Stimulated activated CD8-positive, alpha-beta memory T cell treated with anti-CD3 and anti-CD28 coated beads, Interleukin-2, amount 100 ng/mL, for 1 hour (primary cell): ENCODE results near the gene PRDM5.

ENCODE experiments used
- DNase-seq, 2 donors: peaks; one replicate each; pipeline ENCODE4 v3.0.0-alpha.2; 2020; ENCODE audit warnings: low read depth in 2 of 2

The PRDM5 gene

DNA sequence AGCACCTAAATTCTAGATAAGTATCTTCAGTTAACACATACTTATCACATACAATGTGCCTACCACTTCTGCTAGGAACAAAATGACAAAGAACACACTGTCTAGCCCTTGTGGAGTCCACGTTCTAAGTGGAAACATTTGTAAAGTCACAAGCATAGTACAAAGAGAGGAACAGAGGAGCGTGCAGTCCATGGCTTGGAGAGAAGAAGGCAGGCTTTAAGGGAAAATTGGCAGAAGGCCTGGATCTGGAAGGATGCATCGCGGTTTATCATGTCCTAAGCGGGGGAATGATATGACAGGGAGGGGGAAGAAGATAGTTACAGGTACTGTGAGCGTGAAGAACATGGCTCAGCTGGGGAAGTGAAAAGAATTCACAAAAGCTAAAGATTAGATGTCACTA, 218.0 kb downstream of the PRDM5 start:
- DNase-seq, result no peak

DNA sequence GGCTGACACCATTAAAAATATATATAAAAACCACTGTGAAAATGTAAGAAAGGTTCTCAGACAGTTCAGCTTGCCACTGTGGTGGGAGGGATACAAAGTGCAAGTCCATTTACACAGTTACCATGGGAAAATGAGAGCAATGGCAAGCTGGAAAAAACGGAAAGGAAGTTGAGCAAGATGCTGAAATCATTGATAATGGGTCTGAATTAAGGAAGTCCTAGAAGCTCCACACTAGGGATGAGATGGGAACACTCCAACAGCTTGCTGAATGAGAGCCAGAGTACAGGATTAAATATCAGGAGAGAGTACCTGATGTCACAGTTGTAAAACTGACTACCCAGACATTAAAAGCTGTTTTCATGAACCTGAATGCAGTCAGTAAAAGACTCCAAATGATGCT, 218.6 kb downstream of the PRDM5 start:
- no peak for DNase-seq

DNA sequence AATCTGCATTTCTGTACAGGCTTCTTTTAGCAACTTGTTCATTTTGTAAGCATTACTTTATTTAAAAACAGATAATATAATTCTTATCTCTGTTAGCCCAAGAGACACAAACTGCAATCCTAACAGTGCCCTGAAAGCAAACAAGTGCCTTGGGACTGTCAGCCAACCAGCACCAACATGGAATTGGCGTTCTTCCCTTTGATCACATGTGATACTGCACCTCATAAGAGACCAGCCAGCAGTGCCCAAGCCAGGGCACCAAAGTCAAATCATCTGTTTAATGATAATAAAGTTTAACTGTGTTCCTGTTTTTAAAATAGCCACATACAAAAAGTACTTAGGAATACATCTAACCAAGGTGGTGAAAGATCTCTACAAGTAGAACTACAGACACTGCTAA, 223.2 kb downstream of the PRDM5 start:
- no peak for DNase-seq

DNA sequence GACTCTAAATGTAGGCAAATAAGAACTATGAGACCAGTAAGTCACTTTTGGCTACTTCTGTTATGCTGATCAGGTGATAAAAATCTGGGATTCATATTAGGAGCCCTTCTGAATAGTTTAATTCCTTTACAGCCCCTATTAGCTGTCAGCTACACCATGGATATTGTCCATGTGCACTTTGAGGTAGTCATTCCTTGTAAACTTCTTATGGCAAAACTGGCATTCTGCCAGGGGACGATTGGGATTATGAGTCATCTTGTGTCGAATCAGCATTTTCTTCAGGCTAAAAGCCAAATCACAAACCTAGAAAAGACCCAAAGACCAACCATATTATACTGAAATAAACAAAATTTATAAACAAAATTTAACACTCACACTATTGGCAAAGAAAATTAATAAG, 227.6 kb downstream of the PRDM5 start:
- no peak for DNase-seq

DNA sequence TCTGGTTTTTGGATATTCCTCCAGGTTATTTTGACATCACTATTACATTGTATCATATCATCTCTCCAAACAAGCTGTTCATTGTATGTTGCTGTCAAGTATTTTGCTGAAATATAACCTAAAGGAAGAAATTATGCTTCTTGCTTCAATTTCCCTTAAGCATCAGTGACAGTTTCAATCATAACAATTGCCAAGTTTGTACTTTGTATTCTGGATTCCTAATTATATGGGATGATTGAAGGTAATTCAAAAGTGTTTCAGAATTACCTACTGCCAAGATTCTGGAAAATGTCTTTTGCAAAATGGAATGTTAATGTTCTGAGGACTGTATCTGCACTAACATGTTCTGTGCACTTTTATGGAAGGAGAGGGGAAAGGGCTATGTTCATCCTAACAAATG, 228.7 kb downstream of the PRDM5 start:
- no peak for DNase-seq

DNA sequence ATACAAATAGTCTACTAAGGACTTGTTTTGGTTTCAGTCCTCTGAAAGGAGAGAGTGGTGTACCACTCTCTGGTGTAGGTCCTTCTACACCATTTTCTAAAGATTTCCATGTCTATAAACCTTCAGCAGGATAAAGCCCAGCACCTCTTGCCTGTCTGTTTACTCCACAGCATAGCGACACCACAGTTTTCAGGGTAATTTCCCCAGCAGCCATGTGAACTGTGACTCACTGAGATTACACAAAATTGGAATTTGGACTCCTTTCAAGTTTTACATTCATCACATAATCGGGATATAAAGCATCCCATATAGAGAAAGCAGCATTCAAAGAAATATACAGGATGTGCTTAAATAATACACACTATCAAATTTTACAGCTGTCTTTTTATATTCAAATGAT, 229.6 kb downstream of the PRDM5 start:
- DNase-seq, result no peak

DNA sequence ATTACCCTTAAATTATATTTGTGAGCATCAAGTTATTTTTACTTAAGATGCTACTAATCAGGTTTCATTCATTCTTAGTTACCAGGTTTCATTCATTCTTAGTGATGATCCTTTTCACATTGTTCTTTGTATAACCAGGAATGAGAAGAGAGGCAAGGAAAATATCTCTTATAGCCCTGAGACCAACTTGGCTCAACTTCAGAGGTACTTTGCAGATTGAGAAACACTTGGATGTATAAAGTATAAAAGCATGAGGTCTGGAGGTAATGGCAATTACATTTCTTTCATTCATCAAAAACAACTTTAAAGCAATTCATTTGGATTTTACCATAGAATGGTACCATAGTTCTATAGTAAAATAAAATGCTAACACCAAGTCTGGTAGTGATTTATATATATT, 231.0 kb downstream of the PRDM5 start:
- no peak for DNase-seq

DNA sequence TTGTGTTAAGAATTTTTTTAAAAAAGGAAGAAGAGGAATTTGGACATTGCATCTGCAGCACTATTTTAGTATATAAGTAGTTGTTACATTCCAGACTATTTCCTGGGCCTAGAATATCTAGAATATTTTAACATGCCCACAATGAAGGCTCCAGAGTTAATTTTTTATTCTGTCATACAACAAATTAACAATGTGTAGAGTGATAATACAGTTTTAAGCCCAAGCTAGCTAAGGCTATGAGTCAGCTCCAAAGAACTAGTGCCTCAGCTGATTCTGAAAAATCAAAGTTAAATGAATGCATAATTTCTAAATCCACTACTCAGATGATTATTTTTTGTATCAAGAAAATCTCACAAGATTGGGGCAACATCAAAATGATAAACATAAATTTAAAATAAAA, 231.4 kb downstream of the PRDM5 start:
- no peak for DNase-seq

DNA sequence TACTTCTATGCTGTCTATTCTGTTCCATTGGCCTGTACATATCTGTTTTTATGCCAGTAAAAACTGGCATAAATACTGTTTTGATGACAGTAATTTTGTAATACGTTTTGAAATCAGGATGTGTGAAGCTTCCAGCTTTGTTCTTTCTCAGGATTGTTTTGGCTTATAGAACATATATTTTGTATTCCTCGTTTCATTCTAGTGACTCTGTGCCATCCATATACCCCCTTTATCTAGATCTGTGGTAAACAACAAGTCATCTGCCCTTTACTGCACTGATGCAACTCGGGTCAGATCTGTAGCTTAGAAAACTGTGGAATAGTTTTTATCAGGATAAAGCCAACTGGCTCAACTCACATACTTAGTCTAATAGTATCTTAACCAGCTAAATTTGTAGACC, 233.7 kb downstream of the PRDM5 start:
- DNase-seq, result no peak

DNA sequence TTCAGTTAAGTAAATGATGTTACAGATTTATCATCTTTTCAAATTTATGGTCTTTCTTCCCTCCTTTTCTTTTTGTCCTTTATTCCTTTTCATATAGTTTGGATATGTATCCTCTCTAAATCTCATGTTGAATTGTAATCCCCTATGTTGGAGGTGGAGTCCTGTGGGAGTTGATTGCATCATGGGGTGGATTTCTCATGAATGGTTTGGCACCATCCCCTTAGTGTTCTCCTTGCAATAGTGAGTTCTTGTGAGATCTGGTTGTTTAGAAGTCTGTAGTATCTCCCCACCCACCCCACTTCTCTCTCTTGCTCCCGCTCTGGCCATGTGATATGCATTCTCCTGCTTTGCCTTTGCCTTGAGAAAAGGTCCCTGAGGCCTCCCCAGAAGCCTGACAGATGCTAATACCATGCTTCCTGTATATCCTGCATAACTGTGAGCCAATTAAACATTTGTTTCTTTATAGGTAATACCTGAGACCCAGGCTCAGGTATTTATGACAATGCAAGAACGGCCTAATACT, 236.7 kb downstream of the PRDM5 start:
- DNase-seq, result no peak

DNA sequence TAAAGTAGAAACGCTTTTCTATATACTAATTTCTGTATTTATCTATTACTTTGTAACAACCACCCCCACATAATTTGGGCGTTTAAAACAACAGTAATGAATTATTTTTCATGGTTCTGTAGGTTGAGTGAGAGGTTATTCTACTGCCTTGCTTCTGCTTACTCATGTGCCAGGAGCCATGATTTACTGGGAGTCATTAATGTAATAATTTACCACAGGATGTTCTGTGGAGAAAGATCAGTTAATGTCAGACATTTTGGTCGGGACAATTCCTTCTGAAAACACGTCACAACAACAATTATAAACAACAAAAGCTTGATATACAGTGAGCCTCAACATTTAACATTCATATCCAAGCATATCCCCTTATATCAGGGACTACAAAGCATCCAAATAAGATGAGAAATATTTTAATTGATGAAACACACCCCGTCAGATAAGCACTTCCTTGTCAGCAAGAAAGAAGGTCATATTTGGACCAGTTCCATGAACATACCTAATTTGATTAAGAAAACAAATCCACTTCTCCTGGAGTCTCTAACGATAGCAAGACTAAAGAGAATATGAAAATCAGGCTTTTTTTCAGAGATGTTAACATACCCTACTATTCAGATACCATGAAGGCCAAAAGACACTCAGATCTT, 238.5 kb downstream of the PRDM5 start:
- no peak for DNase-seq

DNA sequence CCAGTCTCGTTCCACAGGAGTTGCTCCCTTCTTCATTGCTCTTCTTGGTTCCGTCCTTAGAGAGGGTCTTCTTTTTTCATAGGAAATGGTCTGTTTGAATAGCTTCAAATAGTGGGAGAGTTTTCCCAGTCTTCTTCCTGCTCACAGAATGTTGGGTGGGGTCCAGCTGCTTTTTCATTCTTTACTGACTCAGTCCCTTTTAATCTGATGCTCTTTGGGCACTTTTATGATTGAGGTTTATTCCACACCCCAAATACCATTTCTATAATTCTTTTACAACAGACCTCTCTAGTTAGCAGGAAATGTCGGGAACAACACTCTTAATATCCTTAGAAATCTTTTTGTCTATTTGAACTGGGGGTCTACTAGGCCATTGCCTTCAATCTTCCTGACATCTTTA, 239.5 kb downstream of the PRDM5 start:
- DNase-seq, result no peak

DNA sequence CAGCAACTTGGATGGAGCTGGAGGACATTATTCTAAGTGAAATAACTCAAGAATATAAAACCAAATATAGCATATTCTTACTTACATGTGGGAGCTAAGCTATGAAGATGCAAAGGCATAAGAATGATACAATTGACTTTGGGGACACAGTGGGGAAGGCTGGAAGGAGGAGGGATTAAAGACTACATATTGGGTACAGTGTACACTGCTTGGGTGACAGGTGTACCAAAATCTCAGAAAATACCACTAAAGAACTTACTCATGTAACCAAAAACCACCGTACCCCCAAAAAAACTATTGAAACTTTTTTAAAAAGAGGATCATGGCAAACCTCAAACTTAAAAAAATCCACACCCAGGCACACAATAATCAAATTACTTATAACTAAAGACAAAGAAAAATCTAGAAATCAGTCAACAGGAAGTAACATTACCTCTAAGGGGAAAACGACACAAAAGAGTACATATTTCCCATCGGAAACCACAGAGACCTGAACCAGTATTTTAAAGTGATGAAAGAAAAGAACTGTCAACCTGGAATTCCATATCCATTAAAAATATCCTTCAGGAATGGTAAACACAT, 241.8 kb downstream of the PRDM5 start:
- no peak for DNase-seq

DNA sequence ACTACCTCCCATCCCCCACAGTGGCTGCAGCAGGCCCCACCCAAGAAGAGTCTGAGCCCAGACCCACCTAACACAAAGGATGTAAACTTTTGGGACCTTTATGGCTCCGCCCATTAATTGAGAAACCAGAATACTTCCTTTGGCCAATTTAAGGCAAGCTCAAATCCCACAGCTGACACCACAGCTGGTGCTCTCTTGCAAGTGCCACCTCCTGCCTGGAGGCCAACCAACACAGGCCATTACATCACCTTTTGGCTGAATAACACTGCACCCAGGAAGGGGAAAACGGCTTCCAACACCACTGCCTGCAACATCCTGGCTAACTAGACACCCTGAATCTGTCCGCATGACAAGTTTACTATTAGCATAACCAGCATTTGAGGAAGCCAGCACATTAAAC, 248.8 kb downstream of the PRDM5 start:
- no peak for DNase-seq

DNA sequence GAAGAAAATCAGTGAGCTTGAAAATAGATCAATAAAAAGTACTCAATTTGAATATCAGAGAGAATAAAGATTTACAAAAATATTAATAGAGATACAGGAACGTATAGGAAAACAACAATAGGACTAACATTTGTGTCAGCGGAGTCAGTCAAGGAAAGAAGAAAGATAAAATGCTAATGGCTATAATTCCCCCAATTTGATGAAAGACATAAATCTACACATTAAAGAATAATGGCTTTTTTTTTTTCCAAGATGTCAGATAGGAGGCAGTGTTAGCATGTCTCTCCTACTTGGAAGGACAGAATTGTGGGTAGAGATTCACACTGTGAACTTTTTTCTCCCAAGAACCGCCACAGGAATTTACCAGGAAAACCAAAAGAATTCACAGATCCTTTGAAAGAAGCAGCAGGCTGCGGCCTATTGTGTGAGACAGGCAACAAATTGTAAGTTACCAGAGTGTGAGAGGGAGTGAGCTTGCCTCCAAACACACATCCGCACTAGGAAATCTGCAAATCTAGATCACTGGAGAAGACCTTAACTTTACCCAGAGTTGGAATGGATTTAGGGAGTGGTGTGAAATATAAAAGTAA, 249.9 kb downstream of the PRDM5 start:
- DNase-seq, result no peak

DNA sequence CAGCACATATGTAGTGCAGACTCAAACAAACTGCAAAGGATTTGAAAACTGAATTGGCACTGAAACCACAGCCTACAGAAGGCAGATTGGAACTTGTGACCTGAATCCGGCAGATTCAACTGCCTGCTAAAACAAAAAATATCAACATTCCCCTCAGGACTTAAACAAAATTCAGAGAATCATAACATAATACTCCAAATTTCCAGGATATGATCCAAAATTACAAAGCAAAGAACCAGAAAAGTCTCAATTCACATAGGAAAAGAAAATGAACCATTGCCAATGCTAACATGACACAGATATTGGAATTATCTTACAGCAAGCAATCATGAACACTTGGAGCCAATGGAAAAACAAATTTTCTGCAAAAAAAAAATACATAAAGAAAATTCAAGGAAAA, 250.4 kb downstream of the PRDM5 start:
- DNase-seq, result no peak

DNA sequence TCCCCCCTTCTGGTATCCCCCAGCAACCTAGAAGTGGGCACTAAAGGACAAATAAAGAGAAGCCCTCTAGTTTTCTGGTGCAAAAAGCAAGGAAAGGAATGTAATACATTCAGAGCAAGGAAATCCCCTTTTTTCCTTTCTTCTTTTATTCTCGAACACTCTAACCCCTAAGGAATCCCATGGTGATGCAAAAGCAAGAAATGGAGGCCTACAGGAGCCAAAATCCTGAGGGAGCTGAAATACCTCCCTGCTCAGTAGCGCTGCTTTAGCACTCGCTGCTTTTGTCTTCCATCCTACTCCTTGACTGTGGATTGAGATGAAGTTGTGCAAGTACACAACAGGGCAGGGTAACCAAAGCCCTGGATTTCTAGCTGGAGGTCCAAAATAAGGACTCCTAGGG, 251.0 kb downstream of the PRDM5 start:
- DNase-seq, result no peak

DNA sequence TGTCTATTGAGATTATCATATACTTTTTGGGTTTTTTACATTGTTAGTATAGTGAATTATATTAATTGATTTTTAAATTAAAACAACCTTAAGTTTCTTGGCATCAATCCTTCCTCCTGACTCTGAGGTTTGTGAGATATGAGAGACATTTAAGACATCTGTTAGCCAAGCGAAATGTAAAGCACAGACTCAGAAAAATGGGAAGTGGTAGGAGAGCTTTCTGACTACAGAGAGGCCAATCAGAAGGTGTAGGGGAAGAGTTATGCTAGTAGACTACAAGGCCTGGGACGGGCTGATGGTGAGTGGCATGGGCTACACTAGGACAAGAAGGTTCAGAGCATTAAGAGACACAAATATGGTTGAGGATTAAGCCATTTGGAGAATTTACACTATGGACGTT, 255.4 kb downstream of the PRDM5 start:
- DNase-seq, result no peak

DNA sequence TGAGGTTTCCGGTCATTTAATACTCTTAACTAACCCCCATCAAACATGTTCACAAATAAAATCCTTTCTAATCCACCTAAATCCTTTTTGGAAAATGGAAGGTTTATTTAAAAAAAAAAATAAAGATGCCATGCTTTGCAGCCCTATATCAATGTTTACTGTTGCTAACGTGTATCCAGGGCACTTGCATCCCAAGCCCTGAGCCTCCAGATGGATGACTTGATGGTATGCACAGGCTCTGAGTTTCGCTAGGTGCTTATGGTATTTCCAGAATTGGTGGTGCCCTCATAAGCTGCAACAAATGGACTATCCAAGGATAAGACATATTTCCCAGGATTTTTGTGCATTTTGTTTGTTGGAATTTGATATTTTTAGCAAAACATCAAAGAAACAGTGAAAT, 257.7 kb downstream of the PRDM5 start:
- no peak for DNase-seq

DNA sequence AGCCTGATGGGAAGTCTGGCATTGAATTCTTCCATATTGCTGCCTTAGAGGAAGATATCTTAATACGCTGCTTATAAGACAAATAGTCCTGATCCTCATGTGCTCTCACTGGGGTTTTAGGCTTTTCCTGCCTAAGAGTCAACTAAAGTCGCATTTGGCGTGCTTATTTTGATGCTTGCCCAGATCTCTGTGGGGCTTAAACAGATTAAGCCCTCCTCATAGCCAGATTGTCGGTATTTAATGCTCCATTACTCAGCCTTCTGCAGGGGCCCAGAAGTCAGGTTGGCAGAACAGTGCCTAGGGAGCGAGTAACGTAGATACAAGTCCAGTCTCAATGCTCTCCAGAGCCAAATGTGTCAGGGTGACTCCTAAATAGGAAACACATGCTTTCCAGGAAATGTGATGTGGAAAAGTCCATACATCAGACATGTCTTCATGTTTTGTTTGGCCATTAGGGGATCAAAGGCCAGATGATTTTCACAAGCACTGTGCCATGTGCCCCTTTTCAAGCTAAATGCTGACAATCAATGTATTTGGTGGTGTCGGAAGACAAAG, 262.8 kb downstream of the PRDM5 start:
- DNase-seq, result no peak

DNA sequence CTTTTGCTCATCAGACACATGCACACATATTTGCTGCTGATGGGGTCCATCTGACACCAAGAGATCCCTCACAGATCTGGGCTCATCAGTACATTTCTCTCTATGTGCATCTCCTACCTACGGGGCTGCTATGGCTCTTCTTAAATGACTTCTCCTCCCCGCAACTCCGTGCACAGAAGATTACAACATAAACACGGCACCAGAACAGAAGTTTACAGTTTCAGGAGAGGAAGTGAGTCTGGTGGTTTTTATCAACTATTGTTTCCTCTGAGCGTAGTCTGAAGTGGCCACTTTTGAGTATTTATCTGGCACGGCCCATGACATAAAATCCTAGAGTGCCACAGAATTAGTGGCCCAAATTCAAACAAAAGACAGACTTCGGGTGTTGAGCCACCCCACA, 263.8 kb downstream of the PRDM5 start:
- DNase-seq, result no peak

DNA sequence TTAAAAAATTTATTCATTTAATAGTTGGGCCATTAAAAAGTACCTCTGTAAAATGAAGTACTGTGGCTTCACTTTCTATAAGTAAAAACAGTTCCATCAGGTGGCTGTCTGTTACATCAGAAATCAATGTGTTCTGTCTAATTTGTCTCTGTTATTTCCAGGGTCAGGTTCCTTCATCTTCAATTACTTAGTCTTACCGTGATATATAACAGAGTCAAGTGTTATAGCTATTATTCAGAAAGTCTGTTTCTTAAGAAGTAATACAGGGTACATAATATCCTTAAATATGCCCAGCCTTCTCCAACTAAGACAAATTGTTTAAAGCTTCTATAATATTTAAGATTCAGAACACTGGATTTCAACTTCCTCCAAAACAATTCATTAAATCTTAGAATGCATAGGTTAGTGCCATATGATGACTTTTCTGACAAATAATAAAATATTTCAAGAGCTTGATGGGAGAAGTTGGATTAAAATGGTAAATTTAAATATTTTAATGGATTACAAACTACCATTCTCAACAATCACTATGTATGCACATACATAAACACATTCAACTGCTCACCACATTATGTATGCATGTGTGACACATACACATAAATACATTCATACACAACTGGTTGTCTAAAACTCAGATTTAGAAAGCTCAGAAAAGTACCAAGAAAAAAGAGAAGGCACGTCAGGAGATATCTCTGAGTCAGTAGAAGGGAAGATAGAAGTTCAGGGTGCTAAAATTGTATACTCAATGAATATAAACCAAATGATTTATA, 268.5 kb downstream of the PRDM5 start:
- no peak for DNase-seq
